ENCODE results near the gene CCNO. TPM values are rescaled to one million over a fixed set of nuclear protein-coding genes. Genes with fewer than 3 reads are reported as not detected.

Gene CCNO
- total RNA-seq, 5 donors from 2014 or later (not counting 1 experiment from before 2014, with no cell fraction given): 0.20 TPM; not detected in 4

DNA sequence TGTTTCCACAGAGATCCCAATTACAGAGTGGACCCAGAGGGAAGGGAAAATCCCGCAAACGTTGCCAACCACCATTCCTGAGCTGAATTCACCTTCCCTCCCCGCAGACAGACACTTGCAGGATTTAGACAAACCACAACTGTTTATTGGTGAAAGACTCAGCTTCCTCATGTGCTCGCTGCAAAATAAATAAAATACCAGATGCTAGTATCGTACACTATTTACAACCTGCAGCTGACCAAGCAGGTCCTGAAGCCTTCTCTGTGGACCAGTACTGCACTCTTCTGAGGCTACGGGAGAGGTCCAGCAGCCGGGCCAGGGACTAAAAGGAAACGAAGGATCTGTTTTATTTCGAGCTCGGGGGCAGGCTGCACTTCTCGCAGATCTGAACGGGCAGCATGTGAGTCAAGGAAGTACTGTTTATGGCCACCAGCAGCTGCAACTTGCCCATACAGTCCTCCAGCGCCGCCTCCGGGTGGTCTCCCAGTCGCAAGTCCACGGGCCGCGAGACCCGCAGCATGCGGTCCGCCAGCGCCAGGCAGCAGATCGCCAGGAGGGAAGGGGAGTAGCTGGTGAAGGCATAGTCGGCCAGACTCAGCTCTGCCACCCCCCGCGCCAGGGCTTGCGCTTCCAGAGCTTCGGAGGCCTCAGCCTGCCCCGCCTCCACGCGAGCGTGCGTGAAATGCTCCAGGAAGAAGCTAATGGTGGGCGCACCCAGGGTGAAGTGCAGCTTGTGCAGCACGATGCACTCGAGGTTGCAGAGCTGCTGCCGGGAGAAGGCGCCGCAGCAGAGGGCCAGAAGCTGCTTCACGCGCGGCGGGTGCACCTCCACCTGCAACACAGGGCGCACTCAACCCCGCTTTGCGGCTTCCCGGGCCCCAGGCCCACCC, 2.1 kb downstream of the CCNO start:
- Histone ChIP-seq H3K36me3 (ENCODE audit: control insufficient read depth in 2 of 2, extremely low read depth in 1 of 2, insufficient read depth in 1 of 2, low read length in 1 of 2) (no peaks in the 10 kb centered on the region), H3K27me3 (replicated peaks in 1 of 2; ENCODE audit: control insufficient read depth in 2 of 2, extremely low read depth in 1 of 2, insufficient read depth in 2 of 2, low read length in 1 of 2) (peaks cover 37 to 89% of the 10 kb centered on the region in 2 experiments), H3K27ac (ENCODE audit: low read length) (no peak overlapping the region), H3K4me1 (ENCODE audit: control insufficient read depth in 1 of 2, extremely low read depth in 1 of 2, insufficient read depth in 2 of 2, low read length in 2 of 2) (peaks cover 16 to 58% of the 10 kb centered on the region in 2 experiments), H3K9me3 (no peaks in the 10 kb centered on the region), H3K4me3 (ENCODE audit: control insufficient read depth in 1 of 2, extremely low read depth in 1 of 2, low read length in 1 of 2) (peak overlapping the region; percentile 17 to 88)
- CTCF ChIA-PET: interaction anchor here in 1 of 2 donors (1.1 to 1.5 kb wide), 2 partner anchors 18 to 59 kb away, joined by 3 read pairs; no protein-coding TSS in a partner anchor
- Mint-ChIP-seq H3K36me3 (no peaks in the 10 kb centered on the region), H3K27ac (peak overlapping the region in 1 of 2 donors; percentile 49), H3K27me3 (peaks cover 66 to 77% of the 10 kb centered on the region in 2 donors), H3K9me3 (no peaks in the 10 kb centered on the region), H3K4me3 (peak overlapping the region; percentile 71 to 97 (median 73)), H3K4me1 (peaks cover 31 to 41% (median 40%) of the 10 kb centered on the region in 3 donors)
- ATAC-seq (replicated peaks in 1 of 4) (peak in 2 of 4 experiments; percentile 15 to 18), DNase-seq (peak in 4 of 35 experiments; percentile 10 to 43 (median 14))
- POLR2A ChIA-PET: interaction anchor here (0.6 kb wide), 2 partner anchors 50 to 642 kb away, joined by 3 to 4 read pairs; no protein-coding TSS in a partner anchor
- 3% methylated on average over 48 of the region's 48 CpGs for WGBS (ENCODE audit: insufficient coverage)

DNA sequence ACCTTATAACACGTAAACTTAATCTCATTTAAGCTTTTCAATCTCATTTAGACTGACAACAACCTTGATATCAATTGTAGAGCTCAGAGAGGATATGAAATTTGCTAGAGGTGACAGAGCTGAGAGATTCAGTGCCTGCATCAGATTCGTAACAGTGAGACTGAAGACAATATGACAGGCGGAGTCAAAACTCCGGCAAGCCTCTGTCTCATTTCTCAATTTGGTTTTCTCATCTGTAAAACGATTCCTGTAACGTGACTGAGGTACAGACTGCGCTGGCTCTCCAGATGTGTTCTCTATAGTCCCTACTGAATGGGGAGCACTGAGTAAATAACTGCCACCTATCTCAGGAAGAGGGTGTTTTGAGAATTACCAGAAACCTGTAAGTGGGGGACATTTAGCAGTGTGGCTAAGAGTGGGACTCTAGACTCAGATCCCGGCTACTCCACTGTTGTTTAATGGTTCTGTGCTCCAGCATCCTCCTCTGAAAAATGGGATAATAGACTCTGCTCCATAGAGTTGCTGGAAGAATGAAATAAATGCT, 3.2 kb downstream of the CCNO start:
- POLR2A ChIA-PET: interaction anchor here in 1 of 2 donors (0.6 kb wide), 1 partner anchor 38 kb away, joined by 3 read pairs; no protein-coding TSS in a partner anchor
- H3K4me1 Mint-ChIP-seq: peaks cover 34 to 48% (median 43%) of the 10 kb centered on the region in 3 donors

DNA sequence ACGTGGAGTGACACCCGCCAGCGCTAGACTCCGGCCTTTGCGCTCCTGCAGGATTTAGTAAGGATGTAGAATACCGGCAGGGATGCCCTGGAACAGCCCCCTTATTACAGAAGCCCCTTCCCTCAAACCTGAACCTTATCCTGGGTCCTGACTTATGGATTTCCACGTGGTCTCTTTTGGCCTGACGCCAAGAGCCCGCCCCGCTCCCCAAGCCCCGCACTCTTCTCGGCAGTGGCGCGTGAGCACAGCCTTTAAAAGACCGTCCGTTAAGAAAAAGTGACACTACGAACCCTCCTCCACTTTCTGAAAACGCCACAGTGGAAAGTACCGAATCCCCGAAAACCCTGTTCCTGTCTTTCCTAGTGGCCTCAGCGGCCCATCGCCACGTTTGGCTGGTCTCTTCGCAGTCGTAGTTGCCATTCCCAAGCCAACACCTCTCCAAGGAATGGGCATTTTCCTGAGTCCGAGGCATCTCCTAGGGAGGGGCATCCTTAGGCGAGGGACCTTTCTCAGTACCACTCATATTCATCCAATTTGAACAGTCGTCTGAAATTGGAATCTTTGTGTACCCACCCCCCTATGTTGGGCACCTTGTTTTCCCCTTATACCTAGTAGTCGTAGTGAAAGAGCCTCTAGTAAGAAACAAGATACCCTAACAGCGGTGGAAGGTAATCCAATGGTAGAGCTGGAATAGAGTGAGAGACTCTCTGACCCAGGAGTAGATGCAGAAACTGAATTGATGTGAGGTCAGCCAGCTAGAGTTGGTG, 5.6 kb downstream of the CCNO start:
- ChIA-PET POLR2A (no interaction called here), CTCF (interaction anchor here in 1 of 2 donors (0.5 kb wide), 1 partner anchor 13 kb away, joined by 3 read pairs; no protein-coding TSS in a partner anchor)
- no peaks in the 10 kb centered on the region for H3K36me3 ChIP-seq (ENCODE audit: control insufficient read depth in 2 of 2, extremely low read depth in 1 of 2, insufficient read depth in 1 of 2, low read length in 1 of 2)
- no peak overlapping the region for H3K27ac ChIP-seq (ENCODE audit: low read length)
- Mint-ChIP-seq H3K36me3 (no peaks in the 10 kb centered on the region), H3K9me3 (no peaks in the 10 kb centered on the region), H3K27me3 (peaks cover 87 to 89% of the 10 kb centered on the region in 2 donors), H3K27ac (no peak overlapping the region), H3K4me3 (peak overlapping the region; percentile 64 to 77 (median 64)), H3K4me1 (peaks cover 44 to 49% (median 48%) of the 10 kb centered on the region in 3 donors)
- DNase-seq (no peak), ATAC-seq (replicated peaks in 1 of 4) (no peak)
- peaks cover 46 to 94% of the 10 kb centered on the region in 2 experiments for H3K27me3 ChIP-seq (replicated peaks in 1 of 2; ENCODE audit: control insufficient read depth in 2 of 2, extremely low read depth in 1 of 2, insufficient read depth in 2 of 2, low read length in 1 of 2)
- peak overlapping the region in 1 of 2 donors; percentile 28 for H3K4me3 ChIP-seq (ENCODE audit: control insufficient read depth in 1 of 2, extremely low read depth in 1 of 2, low read length in 1 of 2)
- peaks cover 17 to 52% of the 10 kb centered on the region in 2 experiments for H3K4me1 ChIP-seq (ENCODE audit: control insufficient read depth in 1 of 2, extremely low read depth in 1 of 2, insufficient read depth in 2 of 2, low read length in 2 of 2)
- WGBS (ENCODE audit: insufficient coverage): 7% methylated on average over 16 of the region's 30 CpGs
- H3K9me3 ChIP-seq: no peaks in the 10 kb centered on the region

More for the DNA sequence above, 3.2 kb downstream of the CCNO start:
- no peaks in the 10 kb centered on the region for H3K9me3 ChIP-seq
- Mint-ChIP-seq H3K27ac (no peak overlapping the region), H3K9me3 (no peaks in the 10 kb centered on the region), H3K4me3 (peak overlapping the region in 1 of 3 donors; percentile 97), H3K36me3 (no peaks in the 10 kb centered on the region), H3K27me3 (peaks cover 77 to 80% of the 10 kb centered on the region in 2 donors)
- H3K4me3 ChIP-seq (ENCODE audit: control insufficient read depth in 1 of 2, extremely low read depth in 1 of 2, low read length in 1 of 2): no peak overlapping the region
- WGBS (ENCODE audit: insufficient coverage): 27% methylated on average over 7 of the region's 8 CpGs
- DNase-seq (no peak), ATAC-seq (replicated peaks in 1 of 4) (no peak)
- no peak overlapping the region for H3K27ac ChIP-seq (ENCODE audit: low read length)
- no peaks in the 10 kb centered on the region for H3K36me3 ChIP-seq (ENCODE audit: control insufficient read depth in 2 of 2, extremely low read depth in 1 of 2, insufficient read depth in 1 of 2, low read length in 1 of 2)
- CTCF ChIA-PET: no interaction called here
- H3K27me3 ChIP-seq (replicated peaks in 1 of 2; ENCODE audit: control insufficient read depth in 2 of 2, extremely low read depth in 1 of 2, insufficient read depth in 2 of 2, low read length in 1 of 2): peaks cover 43 to 96% of the 10 kb centered on the region in 2 experiments
- H3K4me1 ChIP-seq (ENCODE audit: control insufficient read depth in 1 of 2, extremely low read depth in 1 of 2, insufficient read depth in 2 of 2, low read length in 2 of 2): peaks cover 16 to 61% of the 10 kb centered on the region in 2 experiments

GRCh38 chr5:55226934-55227663, 6.3 kb downstream of the CCNO start, which contains the start of gene MCIDAS:
TSS of gene MCIDAS (minus strand) at chr5:55227315. CDS start at chr5:55227138, 177 bp downstream.
- no peaks in the 10 kb centered on the region for H3K9me3 Mint-ChIP-seq
- H3K4me3 Mint-ChIP-seq: peak within 1 kb of the TSS; percentile 64 to 77 (median 64)
- Histone ChIP-seq H3K36me3 (ENCODE audit: control insufficient read depth in 2 of 2, extremely low read depth in 1 of 2, insufficient read depth in 1 of 2, low read length in 1 of 2) (no peaks in the 10 kb centered on the region), H3K27ac (ENCODE audit: low read length) (no peak within 1 kb of the TSS), H3K9me3 (no peaks in the 10 kb centered on the region), H3K4me3 (ENCODE audit: control insufficient read depth in 1 of 2, extremely low read depth in 1 of 2, low read length in 1 of 2) (peak within 1 kb of the TSS; percentile 19 to 28), H3K27me3 (replicated peaks in 1 of 2; ENCODE audit: control insufficient read depth in 2 of 2, extremely low read depth in 1 of 2, insufficient read depth in 2 of 2, low read length in 1 of 2) (peaks cover 49 to 94% of the 10 kb centered on the region in 2 experiments), H3K4me1 (ENCODE audit: control insufficient read depth in 1 of 2, extremely low read depth in 1 of 2, insufficient read depth in 2 of 2, low read length in 2 of 2) (peaks cover 10 to 49% of the 10 kb centered on the region in 2 experiments)
- H3K4me1 Mint-ChIP-seq: peaks cover 45 to 49% (median 49%) of the 10 kb centered on the region in 3 donors
- H3K27ac Mint-ChIP-seq: no peak within 1 kb of the TSS
- no peaks in the 10 kb centered on the region for H3K36me3 Mint-ChIP-seq
- DNase-seq: peak in 10 of 35 experiments; percentile 11 to 68 (median 28)
- peak; percentile 44 to 58 (median 50) for ATAC-seq (replicated peaks in 1 of 4)
- peaks cover 88 to 90% of the 10 kb centered on the region in 2 donors for H3K27me3 Mint-ChIP-seq
- ChIA-PET POLR2A (no interaction called here), CTCF (interaction anchor here in 1 of 2 donors (0.5 kb wide), 1 partner anchor 24 kb away, joined by 3 read pairs; no protein-coding TSS in a partner anchor)
- 1% methylated on average over 67 of the region's 80 CpGs for WGBS (ENCODE audit: insufficient coverage)

GRCh38 chr5:55226027-55226933, 7.1 kb downstream of the CCNO start:
- peak overlapping the region; percentile 19 to 28 for H3K4me3 ChIP-seq (ENCODE audit: control insufficient read depth in 1 of 2, extremely low read depth in 1 of 2, low read length in 1 of 2)
- no peaks in the 10 kb centered on the region for H3K36me3 ChIP-seq (ENCODE audit: control insufficient read depth in 2 of 2, extremely low read depth in 1 of 2, insufficient read depth in 1 of 2, low read length in 1 of 2)
- DNase-seq: peak in 6 of 35 experiments; percentile 6 to 47 (median 27)
- H3K36me3 Mint-ChIP-seq: no peaks in the 10 kb centered on the region
- H3K27me3 Mint-ChIP-seq: peaks cover 85 to 86% of the 10 kb centered on the region in 2 donors
- no peak overlapping the region for H3K27ac ChIP-seq (ENCODE audit: low read length)
- ChIA-PET CTCF (interaction anchor here in 1 of 2 donors (0.5 kb wide), 1 partner anchor 18 kb away, joined by 5 read pairs; no protein-coding TSS in a partner anchor), POLR2A (no interaction called here)
- peaks cover 3 to 41% of the 10 kb centered on the region in 2 experiments for H3K4me1 ChIP-seq (ENCODE audit: control insufficient read depth in 1 of 2, extremely low read depth in 1 of 2, insufficient read depth in 2 of 2, low read length in 2 of 2)
- H3K27ac Mint-ChIP-seq: no peak overlapping the region
- peaks cover 38 to 43% (median 43%) of the 10 kb centered on the region in 3 donors for H3K4me1 Mint-ChIP-seq
- H3K27me3 ChIP-seq (replicated peaks in 1 of 2; ENCODE audit: control insufficient read depth in 2 of 2, extremely low read depth in 1 of 2, insufficient read depth in 2 of 2, low read length in 1 of 2): peaks cover 54 to 94% of the 10 kb centered on the region in 2 experiments
- H3K4me3 Mint-ChIP-seq: peak overlapping the region; percentile 47 to 77 (median 53)
- no peaks in the 10 kb centered on the region for H3K9me3 ChIP-seq
- ATAC-seq (replicated peaks in 1 of 4): peak; percentile 40 to 66 (median 50)
- no peaks in the 10 kb centered on the region for H3K9me3 Mint-ChIP-seq
- WGBS (ENCODE audit: insufficient coverage): 1% methylated on average over 49 of the region's 54 CpGs

Measured in T-cell (primary cell).